Myocyte (in vitro differentiated cells): ENCODE results near the gene CLSTN1. TPM values are rescaled to one million over a fixed set of nuclear protein-coding genes. Genes with fewer than 3 reads are reported as not detected.
A peak's percentile ranks its signal among the peaks of the same experiment; 100 is the strongest.
"Not testable (repeated sequence)": the region's sequence is repeated elsewhere in the genome, so short reads cannot be mapped to it uniquely, and the experiment has no call there.

ENCODE experiments used
- DNase-seq: peaks from one replicate; pipeline ENCODE4 v3.0.0-alpha.2; 2012; ENCODE audit warnings: low read depth
- total RNA-seq: library from RNA; depleted of rRNA; stranded (reverse); fragments of >200 nt; gene quantifications from 2 replicates; pipeline ENCODE4 v1.2.3, GENCODE V29; 2014

CLSTN1 gene
- total RNA-seq, 1 donor from 2014 or later = 17.1 TPM

DNA sequence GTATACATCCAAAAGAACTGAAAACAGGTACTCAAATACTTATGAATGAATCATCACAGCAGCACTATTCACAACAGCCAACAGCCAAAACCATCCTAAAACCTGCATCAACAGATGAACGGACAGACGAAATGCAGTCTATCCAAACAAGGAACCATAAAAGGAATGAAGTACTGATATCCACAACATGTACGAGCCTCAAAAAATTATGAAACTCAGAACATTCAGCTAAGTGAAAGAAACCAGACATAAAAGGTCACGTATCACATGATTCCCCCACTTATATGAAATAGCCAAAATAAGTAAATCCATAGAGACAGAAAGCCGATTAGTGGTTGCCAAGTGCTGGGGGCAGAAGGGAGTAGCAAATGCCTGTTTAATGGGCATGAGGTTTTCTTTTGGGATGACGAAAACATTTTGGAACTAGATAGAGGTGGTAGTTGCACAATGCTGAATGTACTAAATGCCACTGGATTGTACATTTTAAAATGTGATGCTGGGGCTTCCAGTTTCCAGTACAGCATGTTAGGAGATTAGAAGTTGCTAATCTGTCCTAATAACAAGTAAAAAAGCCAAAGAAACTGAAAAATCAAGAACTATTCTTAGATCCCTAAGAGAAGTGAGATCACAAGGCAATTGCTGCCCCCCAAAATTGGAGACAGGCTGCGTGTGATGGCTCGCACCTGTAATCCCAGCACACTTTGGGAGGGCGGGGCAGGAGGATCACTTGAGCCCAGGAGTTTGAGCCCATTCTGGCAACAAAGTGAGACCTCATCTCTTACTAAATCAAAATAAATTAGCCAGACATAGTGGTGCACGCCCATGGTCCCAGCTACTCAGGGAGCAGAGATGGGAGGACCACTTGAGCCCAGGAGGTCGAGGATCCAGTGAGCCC lies 25.3 kb downstream of the CLSTN1 start:
- peak; percentile 3 for DNase-seq

DNA sequence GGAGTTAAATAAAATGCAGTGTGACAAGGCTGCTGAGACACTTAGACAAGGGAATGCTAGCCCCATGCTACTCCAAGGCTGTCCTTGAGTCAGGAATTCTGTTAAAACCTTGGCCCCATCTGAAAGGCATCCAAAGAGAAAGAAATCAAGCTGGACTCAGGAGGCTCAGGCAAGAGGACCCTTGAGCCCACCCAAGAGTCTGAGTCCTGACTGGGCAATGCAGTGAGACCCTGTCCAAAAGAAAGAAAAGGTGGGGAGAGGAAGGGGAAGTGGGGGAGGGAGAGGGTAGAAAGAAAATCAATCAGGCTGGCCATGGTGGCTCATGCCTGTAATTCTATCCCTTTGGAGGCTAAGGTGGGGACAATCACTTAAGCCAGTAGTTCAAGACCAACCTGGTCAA lies 26.7 kb downstream of the CLSTN1 start:
- DNase-seq = no peak

DNA sequence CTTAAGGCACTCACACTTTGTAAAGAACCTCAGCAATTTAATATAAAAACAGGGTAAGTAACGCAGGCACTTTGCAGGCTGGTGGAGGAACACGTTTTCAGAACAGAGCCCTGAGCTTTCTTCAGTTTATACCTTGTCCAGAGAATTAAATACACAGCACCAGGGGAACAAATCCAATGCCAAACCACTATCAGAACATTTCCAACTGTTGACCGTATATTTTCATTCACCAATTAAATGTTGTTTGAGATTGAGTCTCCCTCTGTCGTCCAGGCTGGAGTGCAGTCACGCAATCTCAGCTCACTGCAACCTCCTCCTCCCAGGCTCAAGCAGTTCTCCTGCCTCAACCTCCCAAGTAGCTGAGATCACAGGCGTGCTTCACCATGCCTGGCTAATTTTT lies 29.7 kb downstream of the CLSTN1 start:
- no peak for DNase-seq

DNA sequence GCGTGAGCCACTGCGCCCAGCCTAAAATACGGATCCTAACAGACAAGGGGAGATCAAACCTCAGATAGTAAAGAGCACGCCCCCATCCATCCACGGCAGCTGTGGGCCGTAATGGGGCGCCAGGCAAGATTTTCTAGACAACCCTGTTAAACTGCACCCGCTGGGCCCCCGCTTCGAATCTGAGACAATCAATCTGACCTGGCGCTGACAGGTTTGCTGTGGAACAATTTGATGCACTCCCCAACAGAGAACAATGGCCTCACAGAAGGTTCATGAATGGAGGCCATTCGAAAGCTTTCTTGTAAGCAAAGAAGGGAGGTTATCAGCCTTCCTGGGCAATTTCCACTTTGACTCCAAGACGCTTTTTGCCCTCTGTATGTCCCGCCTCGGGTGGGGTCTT lies 30.5 kb downstream of the CLSTN1 start:
- DNase-seq = no peak

DNA sequence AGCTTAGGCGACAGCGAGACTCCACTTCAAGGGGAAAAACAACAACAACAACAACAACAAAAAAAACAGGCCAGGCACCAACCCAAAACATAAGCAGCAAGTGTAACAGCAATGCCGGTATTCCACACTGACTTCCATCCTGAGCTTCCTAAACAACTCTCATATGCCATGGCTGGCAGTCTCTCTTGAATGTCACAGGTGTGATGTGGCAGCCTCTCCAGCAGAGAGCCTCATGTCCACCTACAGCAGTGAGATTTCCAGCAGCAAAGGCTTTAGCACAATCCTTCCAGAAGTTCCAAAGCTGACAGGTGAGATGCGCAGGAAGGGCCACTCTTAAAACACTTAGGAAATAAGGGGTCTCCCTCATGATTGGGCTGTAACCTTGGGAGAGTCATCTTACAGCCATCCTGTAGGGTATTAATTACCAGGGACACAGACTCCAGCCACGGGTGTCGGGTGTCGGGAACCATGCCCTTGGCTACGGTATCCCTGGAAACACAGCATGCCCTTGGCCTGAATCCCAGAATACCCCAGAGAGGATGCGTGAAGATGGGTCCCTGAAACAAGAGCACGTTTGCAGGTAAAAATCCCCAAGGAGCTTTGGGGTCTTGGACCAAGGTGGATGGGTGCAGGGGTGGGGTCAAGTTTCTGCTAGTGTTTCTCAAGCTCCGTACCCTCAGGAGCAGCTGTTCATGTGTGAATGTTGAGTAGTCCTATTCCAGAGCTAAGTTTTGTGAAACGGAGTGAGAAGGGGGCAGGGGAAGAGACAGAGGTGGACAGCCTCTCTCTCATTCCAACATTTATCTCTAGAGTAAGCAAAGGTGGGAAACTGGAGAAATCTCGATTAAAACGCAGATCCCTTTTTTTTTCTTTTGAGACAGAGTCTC lies 31.4 kb downstream of the CLSTN1 start:
- peak; percentile 71 for DNase-seq

DNA sequence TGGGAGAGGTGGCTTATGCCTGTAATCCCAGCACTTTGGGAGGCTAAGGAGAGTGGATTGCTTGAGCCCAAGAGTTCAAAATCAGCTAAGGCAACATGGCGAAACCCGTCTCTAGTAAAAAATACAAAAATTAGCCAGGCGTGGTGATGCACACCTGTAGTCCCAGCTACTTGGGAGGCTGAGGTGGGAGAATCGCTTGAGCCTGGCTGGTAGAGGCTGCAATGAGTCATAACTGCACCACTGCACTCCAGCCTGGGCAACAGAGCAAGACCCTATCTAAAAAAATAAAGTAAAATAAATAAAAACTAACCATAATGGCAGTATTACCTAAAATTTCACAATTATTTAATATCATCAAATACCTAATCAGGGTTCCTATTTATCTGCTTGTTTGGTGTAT lies 34.1 kb downstream of the CLSTN1 start:
- not testable (repeated sequence) for DNase-seq

DNA sequence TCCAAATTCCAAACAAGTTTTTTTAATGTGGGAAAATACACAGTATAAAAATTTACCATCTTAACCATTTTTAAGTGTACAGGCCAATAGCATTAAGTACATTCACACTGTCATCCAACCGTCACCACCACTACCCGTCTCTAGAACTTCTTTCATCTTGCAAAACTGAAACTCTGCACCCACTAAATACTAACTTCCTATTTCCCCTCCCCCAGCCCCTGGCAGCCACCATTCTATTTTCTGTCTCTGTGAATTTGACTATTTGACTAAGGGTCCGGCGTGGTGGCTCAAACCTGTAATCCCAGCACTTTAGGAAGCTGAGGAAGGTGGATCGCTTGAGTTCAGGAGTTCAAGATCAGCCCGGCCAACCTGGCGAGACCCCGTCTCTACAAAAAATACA lies 36.1 kb downstream of the CLSTN1 start:
- no peak for DNase-seq

DNA sequence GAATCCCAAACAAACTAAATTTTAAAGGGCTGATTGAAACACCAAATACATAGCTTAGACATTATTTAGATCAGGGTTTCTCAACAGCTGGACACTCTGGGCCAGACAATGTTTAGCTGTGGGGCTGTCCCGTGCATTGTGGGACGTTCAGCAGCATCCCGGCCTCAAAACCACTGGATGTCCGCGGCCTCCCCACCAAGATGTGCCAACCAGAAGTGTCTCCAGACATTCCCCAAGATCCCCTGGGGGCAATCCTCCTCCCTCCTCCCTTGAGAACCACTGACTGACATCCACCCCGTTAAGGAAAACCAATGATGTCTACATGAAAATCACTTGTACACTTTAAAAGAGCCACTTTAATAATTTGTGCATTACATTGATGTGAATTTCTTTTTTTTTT lies 38.4 kb downstream of the CLSTN1 start:
- DNase-seq = no peak

DNA sequence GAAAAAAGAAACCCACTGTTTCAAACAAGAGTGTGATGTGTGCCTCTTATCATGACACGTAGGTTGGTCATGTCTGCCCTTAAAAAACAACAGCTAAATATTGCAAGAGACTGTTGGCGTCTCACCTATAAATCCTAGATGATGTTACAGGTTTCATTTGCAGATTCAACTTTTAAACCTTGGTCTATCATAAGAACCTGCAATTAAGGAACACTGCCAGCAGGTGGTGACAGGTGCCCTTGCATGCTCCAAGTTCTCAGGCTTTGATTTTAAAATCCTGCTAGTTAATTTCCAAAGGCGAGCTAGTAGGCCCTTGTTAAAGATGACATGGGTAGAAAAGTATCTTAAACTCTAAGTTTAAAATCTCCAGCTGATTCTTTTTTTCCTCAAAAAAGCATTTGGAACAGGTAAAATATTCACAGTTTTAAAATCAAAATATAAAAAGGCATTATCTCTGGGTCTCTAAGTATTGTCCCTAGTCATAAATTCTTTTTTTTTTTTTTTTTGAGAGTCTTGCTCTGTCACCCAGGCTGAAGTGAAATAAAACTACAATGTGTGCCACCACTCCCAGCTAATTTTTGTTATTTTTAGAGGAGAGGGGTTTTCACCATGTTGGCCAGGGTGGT lies 39.1 kb downstream of the CLSTN1 start:
- peak; percentile 56 for DNase-seq

DNA sequence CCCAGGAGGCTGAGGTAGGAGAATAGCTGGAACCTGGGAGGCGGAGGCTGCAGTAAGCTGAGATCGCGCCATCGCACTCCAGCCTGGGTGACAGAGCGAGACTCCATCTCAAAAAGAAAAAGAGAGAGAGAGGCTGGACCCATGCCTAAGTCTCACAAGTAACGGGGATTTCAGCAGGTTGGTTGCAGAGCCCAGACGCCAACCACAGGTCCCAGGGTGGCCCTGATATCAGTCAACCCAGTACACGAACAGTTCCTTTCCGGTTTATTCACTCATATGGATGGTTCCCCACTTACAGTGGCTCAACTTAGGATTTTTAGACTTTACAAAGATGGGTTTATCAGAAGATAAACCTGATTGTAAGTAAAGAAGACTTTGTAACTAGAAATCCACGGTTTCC lies 40.9 kb downstream of the CLSTN1 start:
- no peak for DNase-seq

DNA sequence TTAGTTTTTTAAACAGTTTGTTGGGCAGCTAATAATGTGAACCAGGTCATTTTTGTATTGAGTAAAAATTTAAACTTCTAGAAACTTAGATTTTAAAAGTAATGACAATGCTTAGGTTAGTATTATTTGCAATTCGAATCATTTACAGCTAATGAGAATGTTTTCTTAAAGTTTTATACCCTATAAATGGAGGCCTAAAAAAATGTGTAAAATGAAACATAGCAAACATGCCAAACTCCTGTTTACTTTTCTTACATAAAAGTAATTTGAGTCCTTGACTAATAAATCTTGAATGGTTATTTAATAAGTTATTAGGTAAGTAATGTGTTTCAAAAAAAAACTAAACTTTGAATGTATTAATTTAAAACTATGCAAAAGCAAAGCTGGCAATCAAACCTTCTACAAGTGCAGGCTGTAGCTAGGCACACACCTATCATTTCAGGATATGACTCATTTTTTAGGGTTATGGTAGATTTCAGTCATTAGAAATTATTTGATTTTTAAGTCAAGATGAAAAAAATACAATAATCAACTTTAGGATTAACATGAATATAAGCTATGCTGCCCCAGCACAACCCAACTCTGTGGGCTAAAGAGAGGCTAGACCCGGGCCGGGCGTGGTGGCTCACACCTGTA lies 41.5 kb downstream of the CLSTN1 start:
- DNase-seq = no peak

DNA sequence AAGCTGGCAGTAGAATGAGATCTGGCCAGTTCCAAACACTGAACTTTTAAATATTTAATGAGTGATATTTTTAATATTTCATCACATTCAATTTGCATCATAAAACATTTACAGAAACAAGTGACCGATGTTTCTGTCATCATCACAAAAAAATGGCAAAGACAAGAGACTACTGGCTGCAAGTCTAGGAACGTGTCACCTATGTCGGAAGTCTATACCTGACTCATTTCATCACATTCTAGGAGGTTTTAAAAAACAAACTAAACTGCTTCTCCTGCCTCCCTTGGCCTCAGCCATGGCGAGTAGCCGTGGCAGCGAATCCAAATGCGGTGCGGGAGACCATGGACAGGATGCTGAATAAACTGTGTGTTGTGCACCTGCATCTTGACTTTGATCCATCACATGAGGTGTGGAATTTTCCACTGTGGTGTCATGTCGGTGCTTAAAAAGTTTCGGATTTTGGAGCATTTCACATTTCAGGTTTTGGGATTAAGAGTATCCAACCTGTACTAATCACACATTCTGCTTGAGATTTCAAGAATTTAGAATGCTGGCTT lies 43.1 kb downstream of the CLSTN1 start:
- DNase-seq = no peak

DNA sequence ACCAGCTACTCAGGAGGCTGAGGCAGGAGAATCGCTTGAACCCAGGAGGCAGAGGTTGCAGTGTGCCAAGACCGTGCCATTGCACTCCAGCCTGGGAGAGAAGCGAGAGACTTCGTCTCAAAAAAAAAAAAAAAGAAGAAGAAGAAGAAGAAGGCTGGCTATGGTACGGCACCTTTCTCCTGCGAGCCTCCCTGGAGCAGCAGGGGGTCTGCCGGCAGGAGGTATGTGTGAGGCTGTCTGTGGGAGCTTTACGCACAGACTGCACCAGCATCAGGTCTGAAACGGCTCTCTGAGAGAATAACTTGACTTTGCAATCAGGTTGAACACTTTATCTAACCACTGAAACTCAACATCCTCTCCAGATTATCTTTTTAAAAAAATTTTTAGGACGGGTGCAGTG lies 44.9 kb downstream of the CLSTN1 start:
- DNase-seq = no peak

DNA sequence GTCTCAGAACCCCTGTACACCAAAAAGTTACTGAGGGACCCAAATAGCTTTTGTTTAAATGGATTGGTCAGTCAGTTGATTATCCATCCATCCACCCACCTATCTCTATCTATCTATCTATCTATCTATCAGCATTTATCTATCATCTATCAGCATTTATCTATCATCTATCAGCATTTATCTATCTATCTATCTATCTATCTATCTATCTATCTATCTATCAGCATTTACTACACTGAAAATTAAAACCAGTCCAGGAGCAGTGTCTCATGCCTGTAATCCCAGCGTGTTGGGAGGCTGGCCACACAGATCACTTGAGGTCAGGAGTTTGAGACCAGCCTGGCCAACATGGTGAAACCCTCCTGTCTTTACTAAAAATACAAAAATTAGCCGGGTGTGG lies 47.1 kb downstream of the CLSTN1 start:
- no peak for DNase-seq

DNA sequence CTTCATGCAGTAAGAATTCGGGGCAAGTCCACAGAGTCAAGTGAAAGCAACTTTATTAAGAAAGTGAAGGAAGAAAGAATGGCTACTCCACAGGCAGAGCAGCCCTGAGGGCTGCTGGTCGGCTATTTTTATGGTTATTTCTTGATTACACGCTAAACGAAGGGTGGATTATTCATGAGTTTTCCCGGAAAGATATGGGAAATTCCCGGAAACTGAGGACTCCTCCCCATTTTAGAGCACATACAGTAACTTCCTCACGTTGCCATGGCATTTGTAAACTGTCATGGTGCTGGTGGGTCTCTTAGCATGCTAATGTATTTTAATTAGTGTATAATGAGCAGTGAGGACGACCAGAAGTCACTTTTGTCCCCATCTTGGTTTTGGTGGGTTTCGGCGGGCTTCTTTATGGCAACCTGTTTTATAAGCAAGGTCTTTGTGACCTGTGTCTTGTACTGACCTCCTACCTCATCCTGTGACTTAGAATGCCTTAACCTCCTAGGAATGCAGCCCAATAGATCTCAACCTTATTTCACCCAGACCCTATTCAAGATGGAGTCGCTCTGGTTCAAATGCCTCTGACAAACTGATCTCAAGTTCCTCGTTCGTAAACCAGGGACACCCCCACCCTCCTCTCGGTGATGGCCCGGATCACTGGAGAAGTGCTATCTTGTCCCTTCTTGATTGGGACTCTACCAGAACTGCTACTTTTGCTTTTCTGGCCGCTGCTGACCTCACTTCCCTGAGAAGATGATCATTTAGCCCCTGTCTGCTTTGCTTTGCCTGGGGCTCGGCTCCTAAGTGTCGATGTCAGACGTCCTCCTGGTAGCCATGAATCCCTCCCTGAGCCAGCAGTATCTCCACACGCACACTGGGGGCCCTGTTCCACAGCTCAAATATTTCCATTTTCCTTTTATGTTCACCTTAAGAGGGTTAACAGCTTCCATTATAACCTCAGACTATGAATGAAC lies 48.8 kb downstream of the CLSTN1 start:
- DNase-seq = no peak

DNA sequence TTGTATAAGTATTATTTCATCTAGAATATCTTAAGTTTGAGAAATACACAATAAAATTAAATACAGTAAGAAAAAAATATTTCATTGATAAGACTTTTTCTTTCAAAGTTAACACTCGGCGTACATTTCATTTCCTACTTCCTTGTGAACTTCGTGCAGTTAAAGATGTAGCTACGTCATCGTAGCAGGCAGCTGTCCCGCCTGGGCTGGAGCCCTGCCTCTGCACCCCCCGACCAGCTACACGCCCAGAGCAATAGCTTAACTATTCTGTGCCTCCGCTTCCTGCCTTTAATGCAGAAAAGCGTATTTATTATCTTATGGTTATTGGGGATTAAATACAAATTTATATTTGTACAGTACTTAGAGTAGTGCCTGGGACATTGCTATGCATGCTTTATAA lies 53.5 kb downstream of the CLSTN1 start:
- DNase-seq = no peak

DNA sequence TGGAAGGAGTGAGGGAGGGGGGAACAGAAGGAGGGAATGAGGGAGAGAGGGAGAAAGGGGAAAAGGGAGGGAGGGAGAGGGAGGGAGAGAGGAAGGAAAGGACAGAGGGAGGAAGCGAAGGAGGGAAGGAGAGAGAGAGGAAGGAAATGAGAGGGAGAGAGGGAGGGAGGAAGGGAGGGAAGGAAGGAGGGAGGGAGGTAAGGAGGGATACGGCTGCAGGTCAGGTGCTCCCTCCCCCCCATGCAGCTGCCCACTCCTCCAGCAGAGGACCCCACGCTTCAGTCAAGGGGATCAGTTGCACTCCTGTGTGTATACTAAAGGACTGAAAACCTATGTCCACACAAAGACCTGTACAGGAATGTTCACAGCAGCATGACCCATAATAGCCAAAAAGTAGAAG lies 54.8 kb downstream of the CLSTN1 start:
- no peak for DNase-seq

DNA sequence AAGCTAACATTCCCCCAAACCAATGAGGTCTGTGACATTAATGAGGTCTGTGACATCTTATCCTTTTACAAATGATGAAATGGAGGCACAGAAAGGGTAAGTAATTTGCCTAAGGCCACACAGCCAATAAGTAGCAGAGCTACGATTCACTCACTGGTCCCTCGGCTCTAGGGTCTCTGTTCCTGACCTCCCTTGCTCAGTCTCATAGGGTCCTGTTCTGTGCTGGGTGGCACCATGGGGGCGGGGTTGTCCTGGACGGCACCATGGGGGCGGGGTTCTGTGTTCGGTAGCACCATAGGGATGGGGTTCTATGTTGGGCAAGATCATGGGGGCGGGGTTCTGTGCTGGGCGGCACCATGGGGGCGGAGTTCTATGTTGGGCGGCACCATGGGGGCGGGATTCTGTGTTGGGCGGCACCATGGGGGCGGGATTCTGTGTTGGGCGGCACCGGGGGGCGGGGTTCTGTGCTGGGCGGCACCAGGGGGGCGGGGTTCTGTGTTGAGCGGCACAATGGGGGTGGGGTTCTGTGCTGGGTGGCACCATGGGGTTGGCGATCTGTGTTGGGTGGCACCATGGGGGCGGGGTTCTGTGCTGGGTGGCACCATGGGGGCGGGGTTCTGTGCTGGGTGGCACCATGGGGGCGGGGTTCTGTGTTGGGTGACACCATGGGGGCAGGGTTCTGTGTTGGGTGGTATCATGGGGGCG lies 55.6 kb downstream of the CLSTN1 start:
- no peak for DNase-seq

DNA sequence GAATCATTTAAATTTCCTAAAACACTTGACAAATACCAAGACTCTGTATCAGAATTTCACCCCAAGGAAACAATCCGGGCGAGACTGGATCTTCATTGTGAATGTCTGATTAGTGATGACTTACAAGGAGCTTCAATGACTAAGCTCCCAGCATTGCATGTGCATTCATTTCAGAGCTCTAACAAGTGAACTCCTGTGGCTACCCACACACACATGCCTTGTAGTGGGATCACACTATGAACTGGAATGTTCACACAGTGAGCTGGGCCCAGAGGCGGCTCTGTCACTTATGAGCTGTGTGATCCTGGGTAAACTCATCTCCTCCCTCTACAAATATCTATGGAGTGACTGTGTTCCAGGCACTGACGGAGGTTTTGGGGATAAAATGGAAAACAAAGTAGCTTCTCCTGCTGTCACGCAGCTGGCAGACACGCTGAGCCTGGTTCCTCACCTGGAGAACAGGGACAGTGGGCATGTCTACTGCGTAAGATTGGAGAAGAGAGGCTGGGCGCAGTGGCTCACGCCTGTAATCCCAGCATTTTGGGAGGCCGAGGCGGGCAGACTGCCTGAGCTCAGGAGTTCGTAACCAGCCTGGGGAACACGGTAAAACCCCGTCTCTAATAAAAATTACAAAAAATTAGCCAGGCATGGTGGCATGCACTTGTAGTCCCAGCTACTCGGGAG lies 56.9 kb downstream of the CLSTN1 start:
- DNase-seq = peak; percentile 94
